CD4-positive, alpha-beta T cell treated with Interleukin-4 for 1 hour (primary cell): ENCODE results near the gene LRRC59.
"Not testable (repeated sequence)": the region's sequence is repeated elsewhere in the genome, so short reads cannot be mapped to it uniquely, and the experiment has no call there.

ENCODE experiments used
- DNase-seq, 2 donors: peaks; one replicate each; pipeline ENCODE4 v3.0.0-alpha.2; 2020 to 2022

Gene LRRC59

GRCh38 chr17:50424246-50424995 lies 27.1 kb upstream of the LRRC59 start:
- no peak for DNase-seq

DNA sequence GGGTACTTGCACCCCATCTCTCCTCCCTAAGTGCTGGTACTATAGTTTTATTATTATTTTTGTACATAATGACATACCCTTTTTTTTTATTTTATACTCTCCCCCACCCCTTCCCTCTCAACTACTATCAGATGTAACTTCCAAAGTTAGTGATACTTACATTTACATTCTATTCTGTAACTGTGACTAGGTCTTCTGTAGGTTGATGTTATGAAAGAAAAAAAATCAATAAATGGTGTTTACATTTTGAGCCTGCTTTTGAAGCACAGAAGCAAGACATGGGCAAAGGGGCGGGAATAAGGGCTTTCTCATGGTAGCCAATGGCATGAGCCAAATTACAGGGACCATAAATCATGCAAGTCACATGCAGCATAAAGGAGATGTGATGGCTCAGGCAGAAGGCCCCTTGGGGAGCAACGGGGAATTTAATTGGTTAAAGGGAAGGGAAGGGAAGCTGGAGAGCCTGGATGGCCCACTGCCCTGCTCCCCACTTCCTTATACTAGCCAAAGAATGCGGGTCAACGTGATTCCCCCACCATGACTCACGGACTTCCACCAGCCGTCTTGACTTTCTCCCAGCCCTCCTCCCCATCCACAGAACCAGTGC lies 26.3 kb upstream of the LRRC59 start:
- peak in 1 of 2 donors; percentile 16 for DNase-seq

GRCh38 chr17:50422738-50423137 lies 25.4 kb upstream of the LRRC59 start:
- DNase-seq, result no peak

GRCh38 chr17:50421308-50422051 lies 24.2 kb upstream of the LRRC59 start:
- DNase-seq, result peak in 1 of 2 donors; percentile 32

GRCh38 chr17:50420419-50421112 lies 23.2 kb upstream of the LRRC59 start:
- no peak for DNase-seq

DNA sequence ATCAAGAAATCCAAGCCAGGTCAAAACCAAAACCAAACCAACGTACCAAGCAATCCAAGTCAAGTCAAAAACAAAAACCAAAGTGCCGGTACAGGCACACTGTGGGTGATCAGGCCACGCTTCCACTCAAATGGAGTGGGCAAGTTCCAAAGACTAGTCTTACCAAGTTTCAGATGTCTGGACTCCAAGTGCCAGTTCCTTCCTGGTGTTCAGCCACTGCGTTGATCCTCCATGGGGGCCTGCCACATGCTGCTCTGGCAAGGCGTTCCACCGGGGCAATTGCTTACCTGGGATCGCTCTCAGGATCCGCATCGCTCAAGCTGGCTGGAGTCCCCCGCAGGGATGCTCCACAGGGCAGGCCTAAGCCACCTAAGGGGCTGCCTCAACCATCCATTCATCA lies 22.3 kb upstream of the LRRC59 start:
- DNase-seq, result not testable (repeated sequence)

- DNase-seq, result no peak
Observed at GRCh38 chr17:50414808-50415207, 17.5 kb upstream of the LRRC59 start.

DNA sequence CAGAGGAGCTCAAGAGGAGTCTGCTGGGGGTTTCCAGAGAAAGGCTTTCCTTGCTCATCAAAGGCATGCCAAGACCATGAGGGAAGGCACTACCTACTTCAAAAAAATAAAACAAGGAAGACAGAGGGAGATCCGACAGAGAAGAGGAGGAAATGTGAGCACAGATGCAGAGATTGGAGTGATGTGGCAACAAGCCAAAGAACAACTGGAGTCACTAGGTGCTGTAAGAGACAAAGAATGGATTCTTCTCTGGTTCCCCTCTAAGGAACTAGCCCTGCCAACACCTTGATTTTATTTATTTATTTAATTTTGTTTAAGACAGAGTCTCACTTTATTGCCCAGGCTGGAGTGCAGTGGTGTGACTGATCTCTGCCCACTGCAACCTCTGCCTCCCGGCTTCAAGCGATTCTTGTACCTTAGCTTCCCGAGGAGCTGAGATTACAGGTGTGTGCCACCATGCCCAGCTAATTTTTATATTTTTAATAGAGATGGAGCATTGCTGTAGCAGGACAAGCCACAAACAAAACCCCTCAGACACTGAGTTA lies 14.9 kb upstream of the LRRC59 start:
- DNase-seq, result no peak

DNA sequence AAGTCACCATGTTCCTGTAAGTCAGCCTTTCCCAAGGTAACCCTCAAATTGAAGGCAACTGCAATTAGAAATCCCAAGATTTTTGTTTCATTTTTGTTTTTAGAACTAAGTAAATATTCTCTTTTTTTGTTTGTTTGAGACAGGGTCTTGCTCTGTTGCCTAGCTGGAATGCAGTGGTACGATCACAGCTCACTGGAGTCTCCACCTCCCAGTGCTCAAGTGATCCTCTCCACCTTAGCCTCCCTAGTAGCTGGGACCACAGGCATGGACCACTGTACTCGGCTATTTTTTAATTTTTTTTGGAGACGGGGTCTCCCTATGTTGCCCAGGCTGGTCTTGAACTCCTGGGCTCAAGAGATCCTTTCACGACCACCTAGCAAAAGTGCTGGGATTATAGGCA lies 10.6 kb upstream of the LRRC59 start:
- no peak for DNase-seq

- no peak for DNase-seq
Observed at GRCh38 chr17:50406578-50406977, 9.3 kb upstream of the LRRC59 start.

DNA sequence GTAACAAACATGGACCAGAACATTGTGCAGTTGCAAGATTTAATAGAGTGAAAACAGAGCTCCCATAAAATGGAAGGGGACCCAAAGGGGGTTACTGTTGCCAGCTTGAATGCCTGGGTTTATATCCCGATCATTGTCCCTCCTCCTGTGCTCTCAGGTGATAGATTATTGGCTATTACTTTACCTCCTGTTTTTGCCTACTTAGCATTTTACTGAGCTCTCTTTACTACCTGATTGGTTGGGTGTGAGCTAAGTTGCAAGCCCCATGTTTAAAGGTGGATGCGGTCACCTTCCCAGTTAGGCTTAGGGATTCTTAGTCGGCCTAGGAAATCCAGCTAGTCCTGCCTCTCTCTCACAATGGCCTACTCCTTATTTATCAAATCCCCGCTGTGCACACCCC lies 8.0 kb upstream of the LRRC59 start:
- DNase-seq, result not testable (repeated sequence)

- DNase-seq, result not testable (repeated sequence)
Observed at GRCh38 chr17:50399591-50399990, 2.3 kb upstream of the LRRC59 start.

GRCh38 chr17:50398672-50399071 lies 1.3 kb upstream of the LRRC59 start:
- not testable (repeated sequence) for DNase-seq

- no peak for DNase-seq
Observed at GRCh38 chr17:50397919-50398285, 579 bp upstream of the LRRC59 start.

DNA sequence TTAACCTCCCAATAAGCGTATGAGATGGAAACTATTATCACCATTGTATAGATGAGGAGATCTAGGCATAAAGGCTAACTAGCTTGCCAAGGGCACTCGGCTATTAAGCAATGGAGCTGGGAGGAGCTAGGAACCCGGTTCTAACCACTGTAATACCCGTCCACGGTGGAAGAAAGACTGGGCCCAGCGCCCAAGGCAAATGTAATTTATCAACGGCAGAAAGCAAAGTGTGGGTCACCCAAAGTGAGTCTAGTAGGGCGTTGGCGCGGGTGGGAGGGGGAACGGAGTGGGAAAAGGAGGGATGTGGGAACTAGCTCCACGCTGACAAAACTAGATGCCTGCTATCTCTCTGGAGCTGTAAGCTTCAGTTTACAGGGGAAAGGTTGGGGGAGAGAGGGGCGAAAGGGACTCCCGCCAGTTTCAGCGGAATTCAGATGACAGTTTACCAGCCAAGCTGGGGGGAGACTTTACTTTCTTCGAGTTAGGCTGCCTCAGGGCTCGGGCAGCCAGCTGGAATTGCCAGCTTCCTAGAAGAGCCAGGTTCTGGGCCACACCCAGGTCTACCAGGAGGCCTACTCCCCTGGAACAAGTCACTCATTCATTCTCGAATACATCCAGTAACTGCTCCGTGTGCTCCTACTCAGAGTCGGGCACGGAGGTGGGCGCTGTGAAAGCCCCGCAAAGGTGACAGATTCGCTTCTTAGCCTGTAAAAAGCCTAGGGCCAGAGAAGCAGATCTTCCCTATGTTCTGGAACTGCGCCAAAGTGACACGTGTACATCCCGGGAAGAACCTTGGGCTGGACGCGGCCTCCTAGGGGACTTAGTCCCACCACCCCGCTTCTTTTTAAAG lies 837 bp downstream of the LRRC59 start:
- DNase-seq, result peak in 1 of 2 donors; percentile 25

GRCh38 chr17:50394711-50395110 lies 2.6 kb downstream of the LRRC59 start:
- DNase-seq, result no peak

DNA sequence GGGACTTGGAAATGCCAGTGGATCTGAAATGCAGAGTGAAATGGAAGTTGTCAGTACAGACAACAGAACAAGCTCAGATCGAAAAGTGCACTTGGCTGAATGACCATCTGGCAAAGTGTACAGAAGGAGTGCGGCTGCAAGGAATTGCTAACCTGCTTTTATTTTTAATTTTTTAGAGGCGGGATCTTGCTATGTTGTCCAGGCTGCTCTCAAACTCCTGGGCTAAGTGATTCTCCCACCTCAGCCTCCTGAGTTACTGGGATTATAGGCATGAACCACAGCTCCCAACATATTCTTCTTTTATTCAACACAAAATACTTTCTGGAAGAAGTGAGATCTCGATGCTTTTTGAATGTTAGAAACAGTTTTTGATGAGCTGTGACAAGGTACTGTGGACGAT lies 3.6 kb downstream of the LRRC59 start:
- no peak for DNase-seq

DNA sequence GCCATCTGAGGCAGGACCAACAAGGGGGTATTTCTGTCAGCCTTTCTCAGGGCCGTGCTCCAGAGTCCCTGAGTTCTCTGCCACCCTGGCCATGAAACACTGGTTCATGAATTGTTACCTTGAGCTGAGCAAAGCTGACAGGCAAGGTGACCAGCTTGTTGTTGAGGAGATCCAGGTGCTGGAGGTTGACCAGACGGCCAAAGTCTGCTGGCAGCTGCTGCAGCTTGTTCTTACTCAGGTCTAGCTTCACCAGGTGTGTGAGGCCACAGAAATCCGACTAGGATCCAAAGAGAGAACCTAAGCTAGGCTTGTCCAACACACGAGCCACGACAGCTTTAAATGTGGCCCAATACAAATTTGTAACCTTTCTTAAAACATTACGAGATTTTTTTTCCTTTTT lies 4.7 kb downstream of the LRRC59 start:
- no peak for DNase-seq

DNA sequence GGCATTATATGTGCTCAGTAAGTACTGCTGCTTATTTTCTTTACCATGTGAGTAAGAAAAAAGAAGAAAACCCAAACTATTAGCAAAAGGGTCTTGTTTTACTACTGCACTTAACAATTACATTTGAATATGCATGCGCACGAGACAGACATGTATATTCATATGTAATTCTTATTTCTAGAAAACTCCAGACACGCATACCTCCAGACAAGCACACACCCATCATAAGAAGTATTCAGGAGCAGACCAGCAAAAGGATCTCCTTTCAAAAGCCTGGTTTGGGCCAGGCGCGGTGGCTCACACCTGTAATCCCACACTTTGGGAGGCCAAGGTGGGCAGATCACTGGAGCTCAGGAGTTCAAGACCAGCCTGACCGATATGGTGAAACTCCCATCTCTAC lies 7.8 kb downstream of the LRRC59 start:
- no peak for DNase-seq

- no peak for DNase-seq
Observed at GRCh38 chr17:50388728-50389127, 8.6 kb downstream of the LRRC59 start.

DNA sequence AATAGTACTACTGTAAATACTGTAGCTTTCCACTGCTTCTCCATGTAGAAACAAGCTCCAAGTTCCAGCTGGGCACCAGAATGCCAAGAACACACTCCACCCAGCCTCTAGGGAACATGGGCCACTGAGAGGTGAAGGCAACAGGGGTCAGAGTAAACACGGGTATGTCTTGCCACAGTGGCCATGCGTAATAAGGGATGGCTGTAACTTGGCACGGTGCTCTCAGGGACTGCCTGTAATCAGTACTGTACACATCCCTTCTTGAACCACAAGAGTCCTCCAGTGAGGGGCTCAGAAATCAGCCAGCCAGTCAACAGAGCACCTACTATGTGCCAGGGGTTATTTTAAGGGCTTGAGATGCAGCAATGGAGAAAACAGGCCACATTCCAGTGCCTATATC lies 10.8 kb downstream of the LRRC59 start:
- no peak for DNase-seq

DNA sequence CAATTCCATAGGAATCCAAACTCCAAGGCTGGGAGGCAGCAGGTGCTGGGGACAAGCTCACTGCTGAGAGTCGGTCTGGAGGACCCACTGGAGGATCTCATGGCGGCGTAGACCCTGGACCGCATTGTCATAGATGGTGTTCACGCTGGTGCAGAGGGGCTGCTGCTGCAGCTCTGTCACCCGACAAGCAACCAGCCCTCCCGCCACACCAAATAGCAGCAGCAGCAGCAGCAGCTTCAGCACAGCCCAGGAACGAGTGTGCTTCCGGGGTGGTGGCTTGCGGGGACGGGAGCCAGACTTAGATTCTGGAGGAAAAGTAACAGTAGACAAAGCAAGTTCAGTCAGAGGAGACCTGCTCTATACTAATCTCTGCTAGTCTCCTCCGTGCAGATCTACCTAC lies 14.4 kb downstream of the LRRC59 start:
- no peak for DNase-seq
